ENCODE results near the gene AQP6.

DNA sequence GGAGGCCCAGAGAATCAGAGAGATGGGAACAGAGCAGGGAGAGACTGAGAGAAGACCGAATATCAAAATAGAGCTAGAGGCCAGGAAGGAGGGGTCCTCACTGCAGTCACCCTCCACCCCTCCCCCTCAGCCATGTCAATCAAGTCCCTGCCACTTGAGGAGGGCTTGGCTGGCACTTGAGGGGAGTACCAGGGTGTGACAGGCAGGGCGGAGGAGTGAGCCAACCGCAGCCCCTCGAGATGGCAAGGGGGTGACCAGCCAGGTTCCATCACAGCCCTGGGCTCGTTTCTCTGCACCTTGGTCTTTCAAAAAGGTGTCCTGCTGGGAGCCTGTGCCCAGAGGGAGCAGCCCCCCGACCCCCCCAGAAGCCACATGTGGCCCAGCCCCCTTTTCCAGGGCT is 6.9 kb upstream of the AQP6 start:
- TF ChIP-seq HMGXB4 (CRISPR knock-in tag; IDR thresholded peaks at IDR 0.05) (no peak), ZNF121 (CRISPR knock-in tag; IDR thresholded peaks at IDR 0.05) (no peak)
- TF ChIP-seq, protein P1, sequence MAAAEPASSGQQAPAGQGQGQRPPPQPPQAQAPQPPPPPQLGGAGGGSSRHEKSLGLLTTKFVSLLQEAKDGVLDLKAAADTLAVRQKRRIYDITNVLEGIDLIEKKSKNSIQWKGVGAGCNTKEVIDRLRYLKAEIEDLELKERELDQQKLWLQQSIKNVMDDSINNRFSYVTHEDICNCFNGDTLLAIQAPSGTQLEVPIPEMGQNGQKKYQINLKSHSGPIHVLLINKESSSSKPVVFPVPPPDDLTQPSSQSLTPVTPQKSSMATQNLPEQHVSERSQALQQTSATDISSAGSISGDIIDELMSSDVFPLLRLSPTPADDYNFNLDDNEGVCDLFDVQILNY (CRISPR knock-in tag; IDR thresholded peaks at IDR 0.05) = no peak

All from WTC11 (cell line).